ENCODE measurements around the gene SMTN. TPM values are rescaled to one million over a fixed set of nuclear protein-coding genes. Genes with fewer than 3 reads are reported as not detected.

The SMTN gene
- 16.9 and 45.7 TPM in 2 replicates for polyA plus RNA-seq (2011; rRNA removed)
- 19.0 and 23.1 TPM in 2 replicates for polyA minus RNA-seq (2011; rRNA and poly(A)+ RNA removed)

GRCh38 chr22:31080848-31081649, at the start of gene SMTN:
TSS of gene SMTN (plus strand) at chr22:31081318. CDS start at chr22:31083259, 1,941 bp downstream.
- Histone ChIP-seq H3K4me3 (ENCODE audit: low read depth, low read length) (peak within 1 kb of the TSS; percentile 63), H3K36me3 (ENCODE audit: control insufficient read depth, insufficient read depth, low read length) (no peaks in the 10 kb centered on the region), H3K27me3 (ENCODE audit: control insufficient read depth, insufficient read depth, low read length) (no peaks in the 10 kb centered on the region)
- CTCF ChIA-PET = interaction anchor here (1.1 to 7.7 kb wide), 7 partner anchors 12 to 135 kb away, joined by 3 to 101 read pairs (median 29); partner anchors contain the start of genes MORC2, SELENOM and TUG1
- TF ChIP-seq CTCF (IDR thresholded peaks at IDR 0.05; ENCODE audit: insufficient read depth, low read depth, low read length) = no peak
- POLR2A ChIA-PET = interaction anchor here (0.6 to 1.4 kb wide), 5 partner anchors 42 to 138 kb away, joined by 3 to 6 read pairs (median 4); partner anchors contain the start of gene MORC2
- peak; percentile 41 for DNase-seq (ENCODE audit: low read depth)

GRCh38 chr22:31036671-31037550, 44.2 kb upstream of the SMTN start:
- ChIA-PET CTCF (interaction anchor here (1.3 to 4.5 kb wide), 3 partner anchors 9 to 47 kb away, joined by 4 to 40 read pairs (median 5); no protein-coding TSS in a partner anchor), POLR2A (interaction anchor here (0.6 to 1.3 kb wide), 4 partner anchors 18 to 352 kb away, joined by 3 to 17 read pairs (median 4); partner anchors contain the start of genes MORC2, SMTN and TUG1)
- peak; percentile 83 for DNase-seq (ENCODE audit: low read depth)
- Histone ChIP-seq H3K36me3 (ENCODE audit: control insufficient read depth, insufficient read depth, low read length) (no peaks in the 10 kb centered on the region), H3K27me3 (ENCODE audit: control insufficient read depth, insufficient read depth, low read length) (0 out of 2 replicates have a peak, but pooled peaks cover 1% of the 10 kb centered on the region), H3K4me3 (ENCODE audit: low read depth, low read length) (no peak overlapping the region)
- peak; percentile 30 for TF ChIP-seq CTCF (IDR thresholded peaks at IDR 0.05; ENCODE audit: insufficient read depth, low read depth, low read length)

GRCh38 chr22:31038686-31039085, 42.4 kb upstream of the SMTN start:
- Histone ChIP-seq H3K4me3 (ENCODE audit: low read depth, low read length) (no peak overlapping the region), H3K36me3 (ENCODE audit: control insufficient read depth, insufficient read depth, low read length) (no peaks in the 10 kb centered on the region), H3K27me3 (ENCODE audit: control insufficient read depth, insufficient read depth, low read length) (no peaks in the 10 kb centered on the region)
- TF ChIP-seq CTCF (IDR thresholded peaks at IDR 0.05; ENCODE audit: insufficient read depth, low read depth, low read length) = no peak
- DNase-seq (ENCODE audit: low read depth) = no peak
- POLR2A ChIA-PET = interaction anchor here (0.7 kb wide), 1 partner anchor 403 kb away, joined by 3 read pairs; the partner anchor contains the start of gene SLC35E4
- CTCF ChIA-PET = interaction anchor here (1.2 to 4.5 kb wide), 2 partner anchors 45 to 70 kb away, joined by 3 to 40 read pairs; partner anchors contain the start of gene TUG1

GRCh38 chr22:31039393-31039792, 41.7 kb upstream of the SMTN start:
- ChIA-PET POLR2A (interaction anchor here (0.6 to 0.7 kb wide), 3 partner anchors 41 to 404 kb away, joined by 3 to 4 read pairs (median 3); partner anchors contain the start of genes SLC35E4 and SMTN), CTCF (interaction anchor here (1.2 to 4.5 kb wide), 2 partner anchors 44 to 70 kb away, joined by 3 to 40 read pairs; partner anchors contain the start of gene TUG1)
- Histone ChIP-seq H3K27me3 (ENCODE audit: control insufficient read depth, insufficient read depth, low read length) (no peaks in the 10 kb centered on the region), H3K4me3 (ENCODE audit: low read depth, low read length) (no peak overlapping the region), H3K36me3 (ENCODE audit: control insufficient read depth, insufficient read depth, low read length) (no peaks in the 10 kb centered on the region)
- no peak for TF ChIP-seq CTCF (IDR thresholded peaks at IDR 0.05; ENCODE audit: insufficient read depth, low read depth, low read length)
- DNase-seq (ENCODE audit: low read depth) = peak; percentile 71

Data from BJ (cell line).